HG02885 (cell line): Measurements from ENCODE around the gene LUC7L.

Experiments used
- ATAC-seq: cut with Tn5 transposase; IDR thresholded peaks from one replicate; pipeline ENCODE4 v1.9.1; 2021; ENCODE audit warnings: mild to moderate bottlenecking; ENCODE audit not compliant: unreplicated experiment, poor library complexity

The LUC7L gene

DNA sequence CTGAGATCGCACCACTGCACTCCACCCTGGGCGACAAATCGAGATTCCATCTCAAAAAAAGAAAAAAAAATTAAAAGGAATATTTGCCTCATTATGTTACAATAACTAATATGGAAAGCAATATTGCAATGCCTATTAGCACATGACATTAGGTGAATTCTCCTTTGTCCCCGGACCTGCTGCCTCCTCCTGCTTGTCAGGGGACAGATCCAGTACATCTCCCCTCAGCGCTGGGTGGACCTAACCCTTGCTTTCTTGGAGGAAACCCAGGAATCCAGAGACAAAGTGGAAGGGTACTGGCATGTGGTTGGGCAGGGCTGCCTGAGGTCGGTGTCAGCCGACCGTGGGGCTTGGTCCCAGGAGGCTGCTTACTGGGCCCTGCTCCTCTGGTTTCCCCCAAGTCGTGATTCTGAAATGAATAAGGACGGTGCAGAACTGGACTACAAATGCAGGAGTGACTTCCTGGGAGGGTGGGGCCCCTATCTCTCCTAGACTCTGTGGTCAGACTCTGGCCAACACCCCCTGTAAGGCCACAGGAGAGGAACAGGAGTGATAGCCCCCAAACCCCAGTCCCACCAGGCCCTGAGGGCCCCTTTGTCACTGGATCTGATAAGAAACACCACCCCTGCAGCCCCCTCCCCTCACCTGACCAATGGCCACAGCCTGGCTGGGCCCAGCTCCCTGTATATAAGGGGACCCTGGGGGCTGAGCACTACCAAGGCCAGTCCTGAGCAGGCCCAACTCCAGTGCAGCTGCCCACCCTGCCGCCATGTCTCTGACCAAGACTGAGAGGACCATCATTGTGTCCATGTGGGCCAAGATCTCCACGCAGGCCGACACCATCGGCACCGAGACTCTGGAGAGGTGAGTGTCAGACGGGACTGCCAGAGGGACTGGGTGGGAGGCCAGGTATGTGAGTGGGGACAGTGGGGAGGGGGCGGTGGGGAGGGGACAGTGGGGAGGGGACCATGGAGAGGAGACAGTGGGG, 76.8 kb downstream of the LUC7L start, which contains the start of gene HBZ:
Gene HBZ (plus strand): TSS at position 504 of the 988 bp plus-strand sequence. CDS start 266 bp downstream, at position 770.
- ATAC-seq, result no peak

DNA sequence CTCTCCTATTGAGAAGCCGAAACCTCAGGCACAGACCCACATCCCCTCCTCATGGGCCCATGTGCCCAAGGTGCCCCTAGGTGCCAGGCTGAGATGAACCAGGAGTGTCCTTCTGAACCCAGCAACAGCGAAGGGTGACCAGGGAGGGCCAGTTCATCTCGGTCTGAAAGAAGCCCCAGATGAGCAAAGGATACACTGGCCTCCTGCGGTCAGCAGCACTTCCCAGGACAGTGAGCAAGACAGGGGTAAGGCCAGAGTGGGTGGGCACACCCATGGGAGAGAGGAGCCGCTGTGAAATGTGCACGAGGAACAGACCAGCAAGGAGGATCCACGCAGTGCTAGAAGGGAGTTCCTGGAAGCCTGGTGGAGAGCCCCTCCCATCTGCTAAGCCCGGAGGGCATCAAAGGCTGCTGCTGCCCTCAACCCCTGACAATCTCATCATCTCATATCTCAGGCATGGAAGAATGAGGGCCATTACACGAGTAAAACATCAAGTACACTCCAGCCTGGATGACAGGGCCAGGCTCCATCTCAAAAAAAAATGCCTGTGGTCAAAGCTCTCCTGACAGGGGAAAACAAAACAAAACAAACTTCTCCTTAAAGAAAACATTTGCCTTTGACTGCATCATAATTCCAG, 80.1 kb downstream of the LUC7L start:
- no peak for ATAC-seq

DNA sequence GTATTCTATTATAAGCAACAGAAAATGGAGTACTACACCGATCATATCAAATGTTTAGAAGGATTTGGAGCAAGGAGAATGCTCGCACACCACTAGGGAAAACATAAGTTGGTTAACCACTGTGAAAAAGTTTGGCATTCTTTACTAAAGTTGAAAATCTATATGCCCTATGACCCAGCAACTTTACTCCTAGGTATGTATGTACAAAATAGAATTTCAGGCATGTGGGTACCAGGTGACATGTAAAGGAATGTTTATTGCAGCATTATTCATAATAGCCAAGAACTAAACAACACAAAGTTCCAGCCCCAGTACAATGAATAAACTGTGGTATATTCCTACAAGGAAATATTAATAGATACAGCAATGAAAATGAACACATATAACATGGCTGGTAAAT, 82.6 kb downstream of the LUC7L start:
- no peak for ATAC-seq

DNA sequence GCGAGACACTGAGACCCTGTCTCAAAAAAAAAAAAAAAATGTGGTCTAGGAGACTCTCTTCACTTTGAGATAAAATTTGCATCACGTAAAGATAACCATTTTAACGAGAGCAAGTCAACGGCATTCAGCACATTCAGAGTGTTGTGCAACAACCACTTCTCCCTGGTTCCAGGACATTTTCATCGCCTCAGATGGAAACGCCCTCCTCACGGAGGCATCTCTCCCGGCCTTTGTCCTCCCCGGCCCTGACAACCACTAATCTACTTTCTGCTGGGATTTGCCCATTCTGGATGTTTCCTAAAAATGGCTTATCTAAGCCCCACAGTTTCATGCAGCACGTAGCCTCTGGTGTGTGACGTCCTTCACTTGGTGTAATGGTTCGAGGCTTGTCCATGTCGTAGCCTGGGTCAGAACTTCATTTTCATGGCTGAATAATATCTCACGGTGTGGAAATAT, 84.4 kb downstream of the LUC7L start:
- ATAC-seq, result no peak

DNA sequence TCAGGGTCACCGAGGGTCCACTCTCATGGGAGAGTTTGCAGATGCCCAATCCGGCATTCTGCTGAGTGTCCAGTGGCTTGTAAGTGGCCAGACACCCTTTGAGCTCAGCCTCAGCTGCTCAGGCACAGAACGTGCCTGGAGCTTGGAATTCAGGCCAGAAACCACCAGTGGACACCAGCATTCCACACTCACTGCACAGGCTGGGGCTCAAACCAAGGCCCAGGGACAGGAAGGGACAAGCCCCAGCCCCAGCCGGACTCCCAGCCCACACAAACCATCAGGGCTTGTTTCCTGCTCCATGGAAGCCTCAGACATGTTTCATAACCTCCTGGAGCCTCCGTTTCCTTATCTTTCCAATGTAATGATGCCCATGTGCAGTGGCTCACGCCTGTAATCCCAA, 85.8 kb downstream of the LUC7L start:
- ATAC-seq, result no peak

DNA sequence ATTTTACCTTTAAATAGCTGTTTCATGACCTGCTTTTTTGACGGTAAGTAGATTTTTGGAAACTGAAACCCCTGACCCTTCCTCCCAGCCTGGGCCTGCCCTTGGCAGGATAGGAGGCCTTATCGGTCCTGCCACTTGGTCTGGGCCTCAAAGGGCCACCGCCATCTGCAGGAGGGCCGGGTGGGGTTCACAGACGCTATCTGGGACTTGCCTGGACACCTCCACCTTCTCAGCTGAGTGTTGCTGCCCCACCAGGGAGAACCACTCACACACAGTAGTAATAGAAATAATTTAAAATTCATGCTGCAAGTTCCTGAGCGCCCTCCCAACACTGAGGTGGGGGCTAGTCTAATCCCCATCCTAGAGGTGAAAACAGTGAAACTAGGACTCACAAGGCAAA, 86.2 kb downstream of the LUC7L start:
- no peak for ATAC-seq

DNA sequence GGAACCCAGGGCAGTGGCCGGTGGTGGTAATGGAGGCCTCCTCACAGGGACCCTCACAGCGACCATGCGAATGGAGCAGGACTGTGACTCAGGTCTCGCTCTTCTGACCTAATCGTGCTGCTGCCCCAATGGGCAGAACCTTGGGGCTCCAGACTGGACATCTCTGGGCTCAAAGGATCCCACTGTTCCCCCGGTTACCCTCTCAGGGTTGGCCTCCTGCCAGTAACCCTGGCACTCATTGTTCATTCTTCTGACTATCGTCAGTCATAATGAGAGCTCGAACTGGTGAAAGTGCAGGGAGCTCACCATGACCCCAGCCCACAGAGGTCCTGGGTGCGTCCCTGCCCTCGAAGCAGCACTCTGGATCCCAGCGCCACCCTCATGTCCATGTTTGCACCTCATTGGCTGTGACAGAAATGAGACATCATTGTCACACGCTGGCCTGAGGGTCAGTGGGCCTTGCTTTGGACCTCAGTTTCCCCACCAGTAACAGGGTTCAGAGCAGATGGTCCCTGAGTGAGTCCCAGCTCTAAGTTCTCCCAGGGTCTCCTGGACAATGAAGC, 86.8 kb downstream of the LUC7L start:
- ATAC-seq, result no peak

DNA sequence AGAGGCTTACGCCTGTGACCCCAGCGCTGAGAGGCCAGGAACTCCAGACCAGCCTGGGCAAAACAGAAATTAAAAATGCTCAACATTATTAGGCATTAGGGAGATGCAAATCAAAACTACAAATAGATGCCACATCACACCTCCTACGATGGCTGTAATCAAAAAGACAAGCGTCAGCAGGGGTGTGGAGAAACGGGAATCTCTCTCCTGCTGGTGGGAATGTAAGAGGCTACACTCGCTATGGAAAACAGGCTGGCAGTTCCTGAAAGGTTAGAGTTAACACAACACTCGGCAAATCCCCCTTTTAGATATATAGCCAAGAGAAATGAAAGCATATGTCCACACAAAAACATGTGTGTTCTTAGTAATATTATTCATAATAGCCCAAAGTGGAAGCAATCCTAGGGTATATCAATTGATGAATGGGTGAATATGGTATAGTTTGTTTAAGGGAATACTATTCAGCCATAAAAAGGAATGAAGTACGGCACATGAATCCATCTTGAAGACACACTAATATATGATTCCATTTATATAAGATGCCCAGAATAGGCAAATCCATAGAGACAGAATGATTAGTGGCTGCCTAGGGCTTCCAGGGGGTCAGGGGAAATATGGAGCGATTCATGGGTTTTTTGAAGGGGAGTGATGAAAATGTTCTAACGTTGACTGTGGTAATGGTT, 88.9 kb downstream of the LUC7L start:
- ATAC-seq, result no peak
